T-cell (primary cell): ENCODE measurements around the gene MMP8. TPM values are rescaled to one million over a fixed set of nuclear protein-coding genes. Genes with fewer than 3 reads are reported as not detected.

Experiments used
- ATAC-seq, 4 experiments: fragments of 200-7000 bp in 3 of 4; fragments of 150-1000 bp in 1 of 4; cut with Tn5 transposase; replicated peaks in 1 of 4; 1 replicate in 3 of 4; 2 replicates in 1 of 4; pipeline ENCODE4 v1.10.0; 2021; ENCODE audit warnings: moderate library complexity in 3 of 4, mild to moderate bottlenecking in 2 of 4, moderate number of reproducible peaks in 1 of 4
- CTCF ChIA-PET, 2 donors: fragments of 300-600 bp; sonication (Branson Sonifier 250); formaldehyde crosslinking; loops; one replicate each; lab custom pipeline; 2022; ENCODE audit warnings: antibody characterized with exemption in 2 of 2; lab: Charles Lee
- POLR2A ChIA-PET, 2 donors: fragments of 300-600 bp; sonication (Branson Sonifier 250); formaldehyde crosslinking; loops; one replicate each; lab custom pipeline; 2022; ENCODE audit warnings: antibody characterized with exemption in 2 of 2; lab: Charles Lee
- DNase-seq, 35 experiments: peaks; one replicate each; pipeline versions ENCODE4 v3.0.0 to v3.0.0-alpha.2; 2013 to 2023
- H3K27ac ChIP-seq: one replicate; pipeline ENCODE4 v1.5.1; 2013; ENCODE audit warnings: low read length
- H3K27me3 ChIP-seq, 2 experiments: replicated peaks in 1 of 2; 1 replicate in 1 of 2; 2 replicates in 1 of 2; pipeline versions ENCODE4 v1.6.1 to v1.7.0; 2013; ENCODE audit warnings: low read length in 1 of 2, mixed read lengths in 1 of 2; ENCODE audit not compliant: control insufficient read depth in 2 of 2, insufficient read depth in 2 of 2; ENCODE audit errors: extremely low read depth in 1 of 2
- H3K36me3 ChIP-seq, 2 donors: 1 replicate in 1 of 2; 2 replicates in 1 of 2; pipeline versions ENCODE4 v1.6.1 to v1.7.0; 2013; ENCODE audit warnings: low read length in 1 of 2; ENCODE audit not compliant: control insufficient read depth in 2 of 2, insufficient read depth in 1 of 2; ENCODE audit errors: extremely low read depth in 1 of 2
- H3K4me1 ChIP-seq, 2 experiments: 1 replicate in 1 of 2; 2 replicates in 1 of 2; pipeline versions ENCODE4 v1.6.1 to v1.7.0; 2013; ENCODE audit warnings: low read length in 2 of 2, mixed read lengths in 1 of 2; ENCODE audit not compliant: insufficient read depth in 2 of 2, control insufficient read depth in 1 of 2; ENCODE audit errors: extremely low read depth in 1 of 2
- H3K4me3 ChIP-seq, 2 donors: 1 replicate in 1 of 2; 2 replicates in 1 of 2; pipeline versions ENCODE4 v1.5.1 to v1.7.0; 2013; ENCODE audit warnings: mild to moderate bottlenecking in 2 of 2, low read length in 1 of 2, moderate library complexity in 1 of 2; ENCODE audit not compliant: control insufficient read depth in 1 of 2; ENCODE audit errors: extremely low read depth in 1 of 2
- H3K9me3 ChIP-seq: 2 replicates; pipeline ENCODE4 v1.7.0; 2013
- H3K27ac Mint-ChIP-seq, 2 donors: one replicate each; pipeline ENCODE4 v1.8.0; 2020 to 2021; ENCODE audit warnings: mild to moderate bottlenecking in 2 of 2, mixed read lengths in 2 of 2
- H3K27me3 Mint-ChIP-seq, 2 donors: one replicate each; pipeline ENCODE4 v1.8.0; 2021 to 2022; ENCODE audit warnings: mixed read lengths in 2 of 2
- H3K36me3 Mint-ChIP-seq: one replicate; pipeline ENCODE4 v1.8.0; 2021; ENCODE audit warnings: mixed read lengths
- H3K4me1 Mint-ChIP-seq, 3 donors: one replicate each; pipeline ENCODE4 v1.8.0; 2020 to 2022; ENCODE audit warnings: mixed read lengths in 3 of 3, mild to moderate bottlenecking in 1 of 3
- H3K4me3 Mint-ChIP-seq, 3 donors: one replicate each; pipeline ENCODE4 v1.8.0; 2020 to 2022; ENCODE audit warnings: mild to moderate bottlenecking in 3 of 3, mixed read lengths in 3 of 3, moderate library complexity in 3 of 3
- H3K9me3 Mint-ChIP-seq, 3 donors: one replicate each; pipeline ENCODE4 v1.8.0; 2020 to 2022; ENCODE audit warnings: mixed read lengths in 3 of 3
- WGBS: methylation state at CpG from one replicate; pipeline ENCODE4 v1.1.5; 2013; ENCODE audit warnings: missing lambda C conversion rate; ENCODE audit not compliant: insufficient coverage; 5-methylcytosine and 5-hydroxymethylcytosine counted together
- total RNA-seq, 35 experiments: library from RNA in 6 of 35; stranded (reverse) in 6 of 35; fragments of 120-200 nt in 1 of 35; gene quantifications; one replicate each; pipeline versions ENCODE4 v1.2.1 to v1.2.4 and lab custom pipeline; 2013 to 2026

The MMP8 gene
- total RNA-seq, 5 donors from 2014 or later (not counting 1 experiment from before 2014, with no cell fraction given), result not detected

- H3K9me3 Mint-ChIP-seq, result peaks cover 0 to 6% (median 4%) of the 10 kb centered on the region in 3 donors
- no CpG with 5 or more reads among the region's 2 CpGs for WGBS
- Histone ChIP-seq H3K4me3 (no peak overlapping the region), H3K27me3 (peaks cover 0 to 6% of the 10 kb centered on the region in 2 experiments), H3K4me1 (no peaks in the 10 kb centered on the region), H3K36me3 (no peaks in the 10 kb centered on the region), H3K9me3 (no peaks in the 10 kb centered on the region), H3K27ac (no peak overlapping the region)
- ChIA-PET POLR2A (no interaction called here), CTCF (no interaction called here)
- no peak overlapping the region for H3K27ac Mint-ChIP-seq
- ATAC-seq (no peak), DNase-seq (no peak)
- no peaks in the 10 kb centered on the region for H3K4me1 Mint-ChIP-seq
- no peaks in the 10 kb centered on the region for H3K36me3 Mint-ChIP-seq
- no peak overlapping the region for H3K4me3 Mint-ChIP-seq
- H3K27me3 Mint-ChIP-seq, result no peaks in the 10 kb centered on the region
Observed at GRCh38 chr11:102727890-102728289, 3.1 kb upstream of the MMP8 start.

GRCh38 chr11:102722821-102723220 is 1.9 kb downstream of the MMP8 start:
- H3K36me3 ChIP-seq, result no peaks in the 10 kb centered on the region
- Mint-ChIP-seq H3K4me1 (no peaks in the 10 kb centered on the region), H3K9me3 (peaks cover 4 to 6% (median 6%) of the 10 kb centered on the region in 3 donors), H3K27ac (no peak overlapping the region), H3K36me3 (no peaks in the 10 kb centered on the region), H3K27me3 (peaks cover 12 to 14% of the 10 kb centered on the region in 2 donors), H3K4me3 (no peak overlapping the region)
- CTCF ChIA-PET, result no interaction called here
- no peak for ATAC-seq
- DNase-seq, result no peak
- no peaks in the 10 kb centered on the region for H3K9me3 ChIP-seq
- H3K4me1 ChIP-seq, result no peaks in the 10 kb centered on the region
- H3K27ac ChIP-seq, result no peak overlapping the region
- no peak overlapping the region for H3K4me3 ChIP-seq
- POLR2A ChIA-PET, result no interaction called here
- H3K27me3 ChIP-seq, result no peaks in the 10 kb centered on the region

GRCh38 chr11:102719620-102720277 is 5.0 kb downstream of the MMP8 start:
- no peak overlapping the region for H3K4me3 Mint-ChIP-seq
- H3K27ac ChIP-seq, result no peak overlapping the region
- no peaks in the 10 kb centered on the region for H3K9me3 ChIP-seq
- no peaks in the 10 kb centered on the region for H3K36me3 Mint-ChIP-seq
- no peaks in the 10 kb centered on the region for H3K36me3 ChIP-seq
- 66% methylated on average over 4 of the region's 4 CpGs for WGBS
- DNase-seq (no peak), ATAC-seq (no peak)
- no peak overlapping the region for H3K27ac Mint-ChIP-seq
- H3K4me1 ChIP-seq, result no peaks in the 10 kb centered on the region
- peaks cover 4 to 6% (median 6%) of the 10 kb centered on the region in 3 donors for H3K9me3 Mint-ChIP-seq
- H3K4me3 ChIP-seq, result no peak overlapping the region
- ChIA-PET POLR2A (no interaction called here), CTCF (no interaction called here)
- H3K4me1 Mint-ChIP-seq, result no peaks in the 10 kb centered on the region
- H3K27me3 ChIP-seq, result no peaks in the 10 kb centered on the region
- peaks cover 12 to 29% of the 10 kb centered on the region in 2 donors for H3K27me3 Mint-ChIP-seq

- H3K27me3 Mint-ChIP-seq, result peaks cover 12 to 41% of the 10 kb centered on the region in 2 donors
- no peak for DNase-seq
- Histone ChIP-seq H3K36me3 (no peaks in the 10 kb centered on the region), H3K4me1 (no peaks in the 10 kb centered on the region), H3K4me3 (no peak overlapping the region), H3K9me3 (no peaks in the 10 kb centered on the region), H3K27ac (no peak overlapping the region), H3K27me3 (peaks cover 0 to 2% of the 10 kb centered on the region in 2 experiments)
- peaks cover 0 to 6% (median 0%) of the 10 kb centered on the region in 3 donors for H3K9me3 Mint-ChIP-seq
- H3K36me3 Mint-ChIP-seq, result no peaks in the 10 kb centered on the region
- ATAC-seq, result no peak
- ChIA-PET CTCF (no interaction called here), POLR2A (no interaction called here)
- no peak overlapping the region for H3K27ac Mint-ChIP-seq
- H3K4me1 Mint-ChIP-seq, result no peaks in the 10 kb centered on the region
- no peak overlapping the region for H3K4me3 Mint-ChIP-seq
Observed at GRCh38 chr11:102717280-102717679, 7.5 kb downstream of the MMP8 start.

GRCh38 chr11:102716527-102716926 is 8.2 kb downstream of the MMP8 start:
- Histone ChIP-seq H3K9me3 (no peaks in the 10 kb centered on the region), H3K27me3 (peaks cover 0 to 2% of the 10 kb centered on the region in 2 experiments), H3K4me3 (no peak overlapping the region), H3K27ac (no peak overlapping the region), H3K36me3 (no peaks in the 10 kb centered on the region), H3K4me1 (no peaks in the 10 kb centered on the region)
- H3K27ac Mint-ChIP-seq, result no peak overlapping the region
- no peak overlapping the region for H3K4me3 Mint-ChIP-seq
- no peaks in the 10 kb centered on the region for H3K4me1 Mint-ChIP-seq
- peaks cover 0 to 6% (median 0%) of the 10 kb centered on the region in 3 donors for H3K9me3 Mint-ChIP-seq
- DNase-seq (no peak), ATAC-seq (no peak)
- CTCF ChIA-PET, result interaction anchor here in 1 of 2 donors (0.7 kb wide), 1 partner anchor 336 kb away, joined by 6 read pairs; no protein-coding TSS in a partner anchor
- H3K27me3 Mint-ChIP-seq, result peaks cover 11 to 46% of the 10 kb centered on the region in 2 donors
- no CpG with 5 or more reads among the region's 1 CpG for WGBS
- POLR2A ChIA-PET, result no interaction called here
- no peaks in the 10 kb centered on the region for H3K36me3 Mint-ChIP-seq

- H3K27ac ChIP-seq, result no peak overlapping the region
- H3K36me3 ChIP-seq, result no peaks in the 10 kb centered on the region
- Mint-ChIP-seq H3K9me3 (no peaks in the 10 kb centered on the region), H3K27ac (no peak overlapping the region), H3K36me3 (no peaks in the 10 kb centered on the region), H3K4me3 (no peak overlapping the region), H3K4me1 (no peaks in the 10 kb centered on the region), H3K27me3 (peaks cover 5 to 32% of the 10 kb centered on the region in 2 donors)
- H3K4me3 ChIP-seq, result no peak overlapping the region
- ChIA-PET POLR2A (no interaction called here), CTCF (no interaction called here)
- 50% methylated on average over 1 of the region's 3 CpGs for WGBS
- DNase-seq (no peak), ATAC-seq (no peak)
- no peaks in the 10 kb centered on the region for H3K4me1 ChIP-seq
- H3K9me3 ChIP-seq, result no peaks in the 10 kb centered on the region
- peaks cover 0 to 2% of the 10 kb centered on the region in 2 experiments for H3K27me3 ChIP-seq
Observed at GRCh38 chr11:102712137-102712536, 12.6 kb downstream of the MMP8 start.
